HCT116 (cell line): ENCODE data around the gene CD163. TPM values are rescaled to one million over a fixed set of nuclear protein-coding genes. Genes with fewer than 3 reads are reported as not detected.

Experiments
- ATAC-seq: fragments of 200-7000 bp; cut with Tn5 transposase; 2 replicates; pipeline ENCODE4 v1.9.1; 2020; ENCODE audit warnings: mild to moderate bottlenecking, moderate library complexity
- BruUV-seq: library from RNA; stranded (reverse); fragments of 400-500 nt; replicated peaks from 2 replicates; lab custom pipeline; 2021; lab: Mats Ljungman, UMichigan
- CTCF ChIA-PET: fragments of 300-600 bp; sonication (Branson Sonifier 250); formaldehyde crosslinking; loops from one replicate; lab custom pipeline; 2021; ENCODE audit warnings: antibody characterized with exemption; lab: Charles Lee
- POLR2A ChIA-PET: fragments of 300-600, 350-600 bp; sonication (Branson Sonifier 250); formaldehyde crosslinking; loops from one replicate; lab custom pipeline; 2021; ENCODE audit warnings: antibody characterized with exemption; lab: Charles Lee
- RAD21 ChIA-PET, 2 experiments: fragments of 300-600 bp; sonication (Branson Sonifier 250); formaldehyde crosslinking; loops; one replicate each; lab custom pipeline; 2023; ENCODE audit warnings: low total read pairs in 2 of 2; ENCODE audit not compliant: uncharacterized antibody in 2 of 2, unreplicated experiment in 2 of 2, low non-redundant PET in 1 of 2; lab: Charles Lee
- DNase-seq: peaks from one replicate; pipeline ENCODE4 v3.0.0-alpha.2; 2010; ENCODE audit warnings: low read depth, low spot score
- H2AFZ ChIP-seq: fragments of 200-600 bp; shearing (Covaris generic), sonication (generic); 2 replicates; pipeline ENCODE4 v1.6.1; 2017; ENCODE audit warnings: low read depth, mixed run types, mixed read lengths, antibody characterized with exemption, low read length; ENCODE audit not compliant: poor library complexity, severe bottlenecking
- H3K27ac ChIP-seq: 2 replicates; pipeline ENCODE4 v1.5.1; 2012; ENCODE audit warnings: low read depth, low read length
- H3K27me3 ChIP-seq: fragments of 200-600 bp; sonication (generic); 2 replicates; pipeline ENCODE4 v1.6.1; 2016; ENCODE audit warnings: mixed run types, low read length, mixed read lengths; ENCODE audit not compliant: insufficient read depth
- H3K36me3 ChIP-seq, 2 experiments: fragments of 200-500 bp in 1 of 2; fragments of 200-600 bp in 1 of 2; sonication (Bioruptor generic) in 1 of 2; sonication (generic) in 1 of 2; 2 replicates each; pipeline versions ENCODE4 v1.5.1 to v1.6.1; 2014 to 2016; ENCODE audit warnings: low read length in 2 of 2, inconsistent platforms in 1 of 2, mixed read lengths in 1 of 2, mixed run types in 1 of 2; ENCODE audit not compliant: insufficient read depth in 2 of 2, control insufficient read depth in 1 of 2
- H3K4me1 ChIP-seq, 2 experiments: fragments of 200-600 bp in 1 of 2; sonication (generic) in 1 of 2; 2 replicates each; pipeline versions ENCODE4 v1.5.1 to v1.6.1; 2012 to 2017; ENCODE audit warnings: low read length in 2 of 2, inconsistent platforms in 1 of 2, mild to moderate bottlenecking in 1 of 2, mixed read lengths in 1 of 2, mixed run types in 1 of 2, moderate library complexity in 1 of 2; ENCODE audit not compliant: insufficient read depth in 2 of 2, control insufficient read depth in 1 of 2
- H3K4me2 ChIP-seq: fragments of 200-600 bp; sonication (generic); 2 replicates; pipeline ENCODE4 v1.6.1; 2017; ENCODE audit warnings: mixed run types, low read length, mixed read lengths
- H3K4me3 ChIP-seq, 2 experiments: fragments of 200-600 bp in 1 of 2; sonication (generic) in 1 of 2; replicated peaks in 1 of 2; 2 replicates each; pipeline ENCODE4 v1.5.1; 2011 to 2016; ENCODE audit warnings: low read length in 2 of 2, control low read depth in 1 of 2, low read depth in 1 of 2, mild to moderate bottlenecking in 1 of 2, mixed read lengths in 1 of 2, mixed run types in 1 of 2
- H3K79me2 ChIP-seq: fragments of 200-600 bp; sonication (generic); 2 replicates; pipeline ENCODE4 v1.6.1; 2017; ENCODE audit warnings: mild to moderate bottlenecking, mixed run types, low read length, moderate library complexity, mixed read lengths; ENCODE audit not compliant: insufficient read depth
- H3K9ac ChIP-seq: fragments of 200-600 bp; sonication (generic); 2 replicates; pipeline ENCODE4 v1.6.1; 2016; ENCODE audit warnings: low read length, mixed read lengths
- H3K9me2 ChIP-seq: fragments of 200-600 bp; sonication (generic), shearing (Covaris generic); 2 replicates; pipeline ENCODE4 v1.6.1; 2017; ENCODE audit warnings: mixed run types, mild to moderate bottlenecking, moderate library complexity; ENCODE audit not compliant: insufficient read depth
- H3K9me3 ChIP-seq, 2 experiments: fragments of 200-500 bp in 1 of 2; fragments of 200-600 bp in 1 of 2; sonication (Bioruptor generic) in 1 of 2; sonication (generic) in 1 of 2; 2 replicates each; pipeline ENCODE4 v1.6.1; 2014 to 2017; ENCODE audit warnings: low read length in 2 of 2, mixed read lengths in 2 of 2, inconsistent platforms in 1 of 2, low read depth in 1 of 2, mild to moderate bottlenecking in 1 of 2, mixed run types in 1 of 2, moderate library complexity in 1 of 2; ENCODE audit not compliant: control insufficient read depth in 1 of 2, insufficient read depth in 1 of 2
- H4K20me1 ChIP-seq: fragments of 200-600 bp; sonication (generic), shearing (Covaris generic); 2 replicates; pipeline ENCODE4 v1.6.1; 2017; ENCODE audit warnings: mixed run types, mild to moderate bottlenecking, moderate library complexity; ENCODE audit not compliant: insufficient read depth
- CBX3 ChIP-seq: IDR thresholded peaks from 2 replicates; pipeline ENCODE4 v1.6.1; 2012; ENCODE audit warnings: low read depth
- EGR1 ChIP-seq: IDR thresholded peaks from 2 replicates; pipeline ENCODE4 v1.6.1; 2012; ENCODE audit warnings: low read depth
- ELF1 ChIP-seq: IDR thresholded peaks from 2 replicates; pipeline ENCODE4 v1.6.1; 2012; ENCODE audit warnings: low read depth, borderline replicate concordance
- EZH2phosphoT487 ChIP-seq: fragments of 200-600 bp; IDR thresholded peaks from 2 replicates; pipeline ENCODE4 v1.6.1; 2018; ENCODE audit warnings: antibody characterized with exemption, borderline replicate concordance
- POLR2A ChIP-seq: IDR thresholded peaks from 2 replicates; pipeline ENCODE4 v1.7.0; 2011; ENCODE audit warnings: borderline replicate concordance; ENCODE audit not compliant: insufficient read depth, insufficient read length; ENCODE audit errors: extremely low read depth
- RAD21 ChIP-seq: IDR thresholded peaks from 2 replicates; pipeline ENCODE4 v1.6.1; 2012; ENCODE audit warnings: low read depth, mild to moderate bottlenecking
- intact Hi-C: fragments of 100-400 bp; cut with micrococcal nuclease; formaldehyde crosslinking; loops from 2 replicates; pipeline ENCODE4 v1.10.0; 2022
- total RNA-seq: library from RNA; stranded (reverse); gene quantifications from one replicate; pipeline ENCODE4 v1.2.1, GENCODE V29; 2021; ENCODE audit not compliant: unreplicated experiment

CD163 gene
- total RNA-seq, 1 experiment from 2014 or later = 1.4 TPM

- CTCF ChIA-PET = no interaction called here
- BruUV-seq = no TSS peak
- Histone ChIP-seq H3K79me2 (no peaks in the 10 kb centered on the region), H3K9me3 (no peaks in the 10 kb centered on the region), H3K4me1 (no peaks in the 10 kb centered on the region), H4K20me1 (no peaks in the 10 kb centered on the region), H3K4me3 (no peak within 1 kb of the TSS), H3K36me3 (no peaks in the 10 kb centered on the region), H3K9me2 (no peaks in the 10 kb centered on the region), H3K27me3 (no peaks in the 10 kb centered on the region), H3K9ac (no peak within 1 kb of the TSS), H3K27ac (no peak within 1 kb of the TSS), H2AFZ (no peak within 1 kb of the TSS), H3K4me2 (no peak within 1 kb of the TSS)
- intact Hi-C loops = no loop called here
- DNase-seq = no peak
- no peak for ATAC-seq
- RAD21 ChIA-PET = no interaction called here
- POLR2A ChIA-PET = no interaction called here
- TF ChIP-seq CBX3 (no peak), POLR2A (no peak), ELF1 (no peak), EZH2phosphoT487 (no peak)
Measured at GRCh38 chr12:7444076-7444475, 59.5 kb downstream of the CD163 start, which contains the start of gene CD163L1. Gene CD163L1 (minus strand): TSS chr12:7444153. CDS start chr12:7444127, 26 bp downstream.

- ChIA-PET CTCF (no interaction called here), RAD21 (no interaction called here)
Measured at GRCh38 chr12:7441216-7441615, 62.4 kb downstream of the CD163 start.

More at GRCh38 chr12:7441216-7441615, 62.4 kb downstream of the CD163 start:
- H3K27ac ChIP-seq = no peak overlapping the region
- H3K36me3 ChIP-seq = no peaks in the 10 kb centered on the region
- TF ChIP-seq RAD21 = no peak
- no peak for TF ChIP-seq EGR1
- no peaks in the 10 kb centered on the region for H3K27me3 ChIP-seq
- H2AFZ ChIP-seq = no peak overlapping the region
- H3K79me2 ChIP-seq = no peaks in the 10 kb centered on the region
- BruUV-seq = no TSS peak
- ATAC-seq = no peak
- POLR2A ChIA-PET = no interaction called here
- H3K9me3 ChIP-seq = no peaks in the 10 kb centered on the region
- no peak for DNase-seq
- no peak overlapping the region for H3K4me3 ChIP-seq
- intact Hi-C loops = no loop called here
- H3K9ac ChIP-seq = no peak overlapping the region
- H3K4me2 ChIP-seq = no peak overlapping the region
- H3K4me1 ChIP-seq = no peaks in the 10 kb centered on the region
- no peaks in the 10 kb centered on the region for H3K9me2 ChIP-seq
- H4K20me1 ChIP-seq = no peaks in the 10 kb centered on the region
